ENCODE data around the gene IL19.
A peak's percentile ranks its signal among the peaks of the same experiment; 100 is the strongest.

Gene IL19

DNA sequence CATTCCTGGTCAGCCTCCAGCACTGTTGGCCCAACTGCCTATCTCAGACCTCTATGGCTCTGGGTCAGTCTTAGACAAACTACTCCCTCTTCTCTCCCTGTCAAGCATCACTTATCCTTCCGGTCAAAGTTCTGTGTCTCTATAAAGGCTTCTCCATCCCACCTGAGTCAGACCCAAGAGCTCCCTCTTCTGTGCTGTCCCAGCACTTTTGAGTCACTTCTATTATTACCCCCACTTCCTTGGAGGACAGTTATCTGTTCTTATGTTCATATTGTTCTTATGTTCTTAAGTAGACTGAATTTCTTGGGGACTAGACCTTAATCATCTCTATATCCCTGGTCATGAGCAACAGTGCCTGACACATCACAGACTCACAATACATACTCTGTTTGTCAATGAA is 30.9 kb downstream of the IL19 start:
- DNase-seq: no peak

DNA sequence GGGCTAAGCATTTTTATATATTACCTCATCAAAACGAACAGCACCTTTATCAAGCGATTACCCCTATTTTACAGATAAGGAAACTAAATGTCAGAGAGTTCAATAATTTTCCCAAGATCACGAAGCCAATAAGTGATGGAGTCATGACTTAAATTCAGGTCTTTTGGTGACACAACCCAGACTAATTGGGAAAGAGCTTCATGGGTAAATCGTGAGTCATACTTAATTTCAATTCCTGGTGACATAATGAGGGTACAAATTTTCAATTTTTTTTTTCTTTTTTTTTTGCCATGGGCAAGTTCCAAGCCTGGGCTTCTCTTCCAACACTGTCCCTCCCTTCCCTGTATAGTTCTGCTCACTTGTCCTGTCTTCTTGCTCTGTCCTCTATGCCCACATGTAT is 31.8 kb downstream of the IL19 start:
- DNase-seq: no peak

DNA sequence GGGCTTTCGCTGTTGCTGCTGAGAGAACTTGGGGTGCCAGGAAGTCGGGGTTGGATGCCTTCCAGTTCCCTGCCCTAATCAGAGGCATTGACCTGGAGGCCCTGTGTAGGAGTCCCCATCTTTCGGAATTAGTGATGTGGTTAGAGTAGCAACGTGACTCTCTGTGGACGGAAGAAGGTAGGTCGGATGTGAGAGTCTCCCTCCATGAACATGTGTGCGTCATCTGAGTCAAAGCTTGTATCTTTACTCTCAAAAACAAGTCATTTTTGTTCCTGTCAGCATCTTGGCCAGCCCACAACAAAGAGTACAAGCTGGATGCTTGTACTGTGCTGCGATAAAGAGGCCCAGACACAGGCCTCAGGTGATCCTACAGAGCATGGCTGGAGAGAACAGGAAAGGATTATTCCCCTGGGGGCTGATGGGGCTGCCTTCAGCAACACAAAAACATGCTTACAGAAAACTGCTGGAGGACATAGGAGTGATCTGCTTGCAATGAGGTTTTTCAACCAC is 32.7 kb downstream of the IL19 start:
- DNase-seq: no peak

DNA sequence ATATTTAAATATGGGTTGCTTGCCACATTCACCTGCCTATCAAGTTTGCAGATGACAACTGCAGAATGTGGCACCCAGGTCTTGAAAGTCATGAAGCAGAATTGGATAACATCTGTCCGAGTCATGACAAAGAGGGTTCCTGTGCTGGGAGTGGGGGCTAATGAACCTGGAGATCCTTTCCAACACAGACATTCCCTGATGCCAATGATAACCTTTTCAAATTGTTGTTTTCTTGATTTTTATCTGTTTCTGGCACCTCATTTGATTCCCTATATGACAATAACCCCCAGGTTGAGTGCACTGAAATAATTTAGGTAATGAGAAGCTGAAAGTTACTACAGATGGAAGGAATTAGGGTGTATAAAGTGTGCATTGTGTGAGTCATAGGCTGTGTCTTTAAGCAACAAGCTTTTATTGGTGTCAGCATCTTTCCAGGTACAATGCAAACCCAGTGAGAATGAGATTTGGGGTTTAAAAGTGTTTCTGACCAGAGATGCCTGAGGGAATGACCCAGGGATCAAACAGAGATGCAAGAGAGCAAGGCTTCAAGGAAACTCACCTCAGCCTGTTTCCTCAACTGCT is 33.7 kb downstream of the IL19 start:
- DNase-seq: no peak

DNA sequence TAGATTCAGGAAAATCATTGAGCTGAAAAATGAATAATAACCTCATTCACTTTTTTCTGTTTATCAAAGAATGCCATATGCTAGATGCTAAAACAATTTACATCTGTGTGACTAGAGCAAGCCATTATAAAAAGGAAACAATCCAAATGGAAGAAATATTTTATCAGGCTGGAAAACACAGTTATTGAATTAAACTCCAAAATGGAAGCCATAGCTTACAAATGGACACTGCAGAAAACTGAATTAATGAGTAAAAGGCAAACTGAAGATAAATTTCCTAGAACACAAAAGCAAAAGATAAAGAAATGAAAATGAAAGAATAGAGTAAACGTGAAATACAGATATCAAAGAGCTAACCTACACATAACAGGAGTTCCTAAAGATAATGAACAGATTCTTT is 34.8 kb downstream of the IL19 start:
- no peak for DNase-seq

DNA sequence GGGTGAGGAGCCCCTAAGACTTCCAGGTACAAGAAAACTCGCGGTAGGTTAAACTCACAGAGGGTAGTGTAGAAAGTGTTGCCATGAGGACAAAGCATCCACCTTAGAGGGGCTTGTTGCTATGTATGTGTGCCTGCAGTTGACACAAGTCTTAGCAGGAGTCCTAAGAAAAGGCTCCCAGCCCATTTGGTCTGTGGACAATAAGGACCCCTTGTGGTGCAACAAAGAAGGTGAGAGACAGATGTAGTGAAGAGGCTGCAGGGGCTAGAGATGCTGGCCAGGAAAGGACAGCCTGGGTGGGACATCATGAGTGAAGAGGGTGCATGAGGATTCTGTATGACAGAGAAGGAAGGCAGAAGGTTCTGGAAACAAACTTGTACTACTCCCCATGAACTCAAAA is 38.0 kb downstream of the IL19 start:
- peak; percentile 8 for DNase-seq

DNA sequence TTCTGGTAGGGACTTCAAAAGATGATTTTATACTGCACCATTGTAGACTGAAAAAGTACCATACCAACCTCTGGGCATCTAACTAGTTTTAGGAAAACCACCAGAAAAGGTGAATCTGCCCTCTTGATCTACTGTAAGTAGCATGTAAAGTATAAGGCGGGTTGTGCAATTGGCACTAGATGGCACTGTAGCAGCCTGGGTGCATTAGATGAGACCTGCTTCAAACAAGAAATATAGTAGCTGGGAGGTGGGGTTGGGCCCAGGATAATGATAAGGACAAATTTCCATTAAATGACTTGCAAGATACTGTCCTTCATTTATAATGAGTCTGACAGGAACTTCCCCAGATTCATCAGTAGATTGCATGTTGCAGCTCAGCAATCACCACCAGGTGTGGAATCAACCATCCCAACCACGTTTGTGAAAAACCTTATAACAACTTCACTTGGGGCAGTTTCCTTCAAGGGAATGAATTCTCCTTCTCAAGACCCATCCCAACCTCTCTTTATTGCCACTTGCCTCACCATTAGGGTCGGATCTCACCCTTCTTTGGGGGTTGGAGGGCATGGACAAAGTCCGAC is 39.0 kb downstream of the IL19 start:
- DNase-seq: peak; percentile 29

DNA sequence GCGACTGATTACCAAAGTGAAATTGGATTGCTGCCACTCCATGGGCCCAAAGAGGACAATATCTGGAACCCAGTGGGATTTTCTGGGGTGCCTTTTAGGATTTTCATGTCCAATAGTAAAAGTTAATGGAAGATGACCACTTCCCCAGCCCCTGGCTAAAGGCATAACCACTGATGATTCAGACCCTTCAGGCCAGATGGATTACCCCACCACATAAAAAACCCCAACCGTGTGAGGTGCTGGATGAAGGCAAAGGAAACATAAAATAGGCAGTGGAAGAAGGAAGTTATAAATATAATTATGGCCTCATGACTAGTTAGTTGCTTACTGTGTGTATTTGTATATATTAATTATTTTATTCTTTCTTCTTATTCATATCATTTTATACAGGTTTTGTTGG is 41.9 kb downstream of the IL19 start:
- DNase-seq: no peak

DNA sequence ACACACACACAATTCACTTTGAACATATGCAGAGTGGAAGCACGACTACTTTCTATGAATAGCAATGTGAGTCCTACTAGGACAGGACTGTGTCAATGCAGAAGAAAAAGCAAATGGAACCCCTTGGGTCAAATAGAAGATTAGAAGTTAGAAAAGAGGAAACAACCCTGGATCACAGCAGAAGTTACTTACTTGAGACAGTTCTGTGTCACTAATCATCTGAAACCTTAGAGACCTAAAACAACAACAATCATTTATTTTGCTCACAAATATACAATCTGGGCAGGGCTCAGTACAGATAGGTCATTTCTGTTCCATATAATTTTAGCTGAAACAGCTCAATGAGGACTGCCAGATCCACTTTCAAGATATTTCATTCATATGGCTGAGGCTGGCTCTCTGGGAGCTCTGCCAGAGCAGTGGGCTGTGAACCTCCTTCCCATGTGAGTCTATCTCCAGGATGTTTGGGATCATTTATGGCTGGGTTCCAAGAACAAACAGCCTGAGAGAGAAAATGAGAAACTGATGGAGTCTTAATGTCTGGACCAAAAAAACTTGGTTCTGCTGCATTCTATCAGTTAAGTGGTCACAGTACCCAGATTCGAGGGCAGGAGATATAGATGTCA is 44.3 kb downstream of the IL19 start:
- DNase-seq: no peak

DNA sequence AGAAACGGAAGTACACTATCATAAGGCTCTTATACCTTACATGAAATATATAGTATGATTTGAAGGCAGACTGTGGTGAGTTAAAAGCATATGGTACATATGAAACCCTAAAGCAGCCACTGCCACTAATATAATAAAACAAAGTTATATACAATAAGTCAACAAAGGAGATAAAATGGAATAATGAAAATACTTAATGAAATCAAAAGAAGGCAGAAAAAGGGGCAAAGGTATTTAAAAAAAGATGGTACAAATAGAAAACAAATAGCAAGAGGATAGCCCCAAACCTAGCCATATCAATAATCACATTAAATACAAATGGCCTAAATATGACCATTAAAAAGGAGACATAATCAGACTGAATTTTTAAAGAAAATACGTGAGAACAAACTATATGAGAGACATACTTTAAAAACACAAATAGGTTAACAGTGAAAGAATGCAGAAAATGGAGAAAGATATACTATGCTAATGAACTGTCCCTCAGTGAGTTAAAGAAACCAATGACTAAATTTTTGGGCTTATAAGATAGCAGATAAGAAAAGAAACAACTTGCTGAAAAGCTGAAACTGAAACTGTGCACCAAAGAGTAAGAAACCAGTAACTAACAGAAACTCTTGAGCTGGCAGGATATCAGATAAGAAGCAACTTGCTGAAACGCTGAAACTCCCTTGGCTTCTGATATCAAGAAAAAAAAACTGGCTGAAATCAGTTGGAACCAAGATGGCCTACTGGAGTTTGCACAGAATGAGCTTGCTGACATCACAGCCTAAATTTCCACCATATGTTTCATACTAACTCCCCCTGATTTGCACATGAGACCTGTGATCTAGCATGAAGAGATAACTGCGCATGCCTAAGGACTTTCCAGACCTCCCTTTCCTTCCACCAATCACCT is 46.1 kb downstream of the IL19 start:
- no peak for DNase-seq

DNA sequence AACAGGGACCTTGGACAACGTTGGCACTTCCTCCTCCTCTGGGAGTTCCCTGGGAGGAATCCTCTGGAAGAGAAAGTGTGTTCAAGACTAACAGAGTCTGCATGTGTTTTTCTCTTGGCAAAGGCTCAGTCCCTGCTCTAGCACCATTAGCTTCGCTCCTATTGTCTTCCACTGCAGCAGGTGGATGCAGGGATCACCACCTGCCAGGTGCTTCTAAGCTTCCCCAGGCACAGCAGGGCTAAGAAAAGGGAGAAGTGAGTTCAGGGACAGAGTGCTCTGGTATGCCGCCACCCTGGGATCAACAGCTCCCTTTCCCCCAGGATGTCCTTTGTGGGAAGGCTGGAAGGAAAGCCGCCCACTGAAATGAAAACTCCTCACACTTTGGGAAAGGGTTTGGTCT is 50.9 kb downstream of the IL19 start:
- DNase-seq: peak; percentile 34

DNA sequence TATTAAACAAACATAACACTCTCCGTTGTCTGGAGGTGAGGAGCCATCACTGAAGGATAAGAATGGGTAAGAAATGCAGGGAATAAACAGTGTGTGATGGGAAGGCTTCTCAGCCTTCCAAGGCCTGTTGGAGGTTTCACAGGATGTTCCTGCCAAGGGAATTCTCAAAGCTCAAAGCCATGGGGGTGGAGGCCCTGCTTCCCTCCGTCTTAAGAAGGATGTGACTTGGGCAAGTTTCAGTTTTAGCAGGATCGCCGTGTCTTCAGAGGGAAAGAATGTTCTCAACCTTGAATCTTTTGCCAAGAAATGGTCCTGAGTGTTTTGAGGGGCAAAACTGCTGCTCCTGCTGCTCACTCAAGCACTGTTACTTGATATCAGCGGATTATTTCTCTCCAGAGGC is 53.2 kb downstream of the IL19 start:
- DNase-seq: no peak

DNA sequence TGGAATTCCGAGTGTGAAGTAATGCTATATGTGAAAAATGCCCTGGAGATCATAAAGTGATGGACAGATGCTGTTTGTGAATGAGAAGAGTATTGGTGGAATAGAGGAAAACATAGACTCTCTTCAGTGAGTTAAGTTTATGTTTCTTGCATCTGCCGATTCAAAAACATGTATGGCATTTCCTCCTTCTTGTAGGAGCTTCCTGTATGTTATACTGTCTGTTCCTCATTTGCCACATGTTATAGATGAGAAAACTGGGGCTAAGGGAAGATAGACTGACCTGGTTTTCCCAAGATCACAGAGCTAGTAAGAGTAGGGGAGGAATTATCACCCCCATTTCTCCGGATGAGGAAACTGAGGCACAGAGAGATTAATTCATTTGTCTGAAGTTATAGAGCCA is 53.8 kb downstream of the IL19 start:
- DNase-seq: no peak

DNA sequence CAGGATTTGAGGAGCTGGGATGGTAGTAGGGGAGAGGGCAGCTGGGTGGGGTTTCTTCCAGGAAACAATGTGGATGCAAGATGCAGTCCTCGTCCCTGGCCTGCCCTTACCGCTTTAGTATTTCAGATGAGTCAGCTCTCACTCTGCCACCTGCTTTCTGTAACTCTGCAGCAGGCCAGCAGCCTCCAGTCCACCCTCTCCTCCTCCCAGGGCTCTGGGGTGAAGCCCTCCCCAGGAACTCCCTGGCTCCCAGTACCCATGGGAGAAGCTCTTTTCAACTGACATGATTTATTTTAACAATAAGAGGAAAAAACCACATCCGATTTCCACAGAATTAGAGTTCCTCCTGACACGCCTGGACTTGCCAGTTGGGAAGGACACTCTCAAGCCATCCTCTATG is 55.8 kb downstream of the IL19 start:
- no peak for DNase-seq

DNA sequence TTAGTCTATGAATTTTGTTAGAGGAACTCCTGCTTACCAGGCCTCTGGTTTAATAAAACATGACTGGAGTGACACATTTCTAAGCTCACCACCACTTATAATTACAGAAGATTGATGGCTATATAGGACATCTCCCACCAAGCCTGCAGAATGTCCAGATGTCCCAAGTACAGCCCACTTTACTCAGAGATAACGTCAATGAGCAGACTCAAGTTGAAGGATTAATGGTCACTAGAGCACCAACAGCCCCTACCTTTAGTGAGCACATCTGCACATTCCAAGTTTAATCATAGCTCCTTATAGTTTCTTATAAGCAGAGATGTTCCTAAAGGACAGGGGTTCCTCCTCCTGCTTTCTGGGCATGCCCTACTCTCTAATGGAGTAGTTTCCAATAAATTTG is 57.5 kb downstream of the IL19 start:
- no peak for DNase-seq

DNA sequence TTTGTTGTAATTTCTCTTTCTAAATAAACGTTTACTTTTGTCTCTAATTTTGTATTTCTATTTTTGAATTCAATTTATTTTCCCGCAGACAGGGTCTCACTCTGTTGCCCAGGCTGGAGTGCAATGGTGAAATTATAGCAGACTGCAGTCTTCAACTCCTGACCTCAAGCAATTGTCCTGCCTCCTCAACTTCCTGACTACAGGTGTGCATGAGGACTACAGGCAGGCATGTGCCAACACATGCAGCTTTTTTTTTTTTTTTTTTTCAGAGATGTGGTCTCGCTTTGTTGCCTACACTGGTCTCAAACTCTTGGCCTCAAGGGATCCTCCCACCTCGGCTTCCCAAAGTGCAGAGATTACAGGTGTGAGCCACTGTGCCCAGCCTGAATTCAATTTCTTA is 58.2 kb downstream of the IL19 start:
- no peak for DNase-seq

DNA sequence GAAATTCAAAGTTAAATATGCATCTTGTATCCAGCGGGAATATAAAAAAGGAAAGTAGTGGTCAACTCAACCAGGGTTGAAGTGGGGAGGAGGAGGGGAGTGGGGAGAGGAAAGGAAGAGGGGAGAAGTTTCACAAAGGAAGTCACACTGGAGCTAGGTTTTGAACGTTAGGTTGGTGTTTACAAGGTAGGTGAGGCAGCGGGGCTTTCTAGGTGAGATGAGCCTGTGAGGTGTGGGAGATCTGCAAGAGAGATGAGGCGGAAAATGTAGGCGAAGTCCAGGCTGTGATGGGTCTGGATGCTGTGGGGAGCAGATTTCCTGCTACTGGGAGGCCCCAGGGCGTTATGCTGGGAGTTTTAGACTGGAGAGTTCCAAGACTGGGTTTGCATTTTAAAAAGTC is 58.7 kb downstream of the IL19 start:
- no peak for DNase-seq

DNA sequence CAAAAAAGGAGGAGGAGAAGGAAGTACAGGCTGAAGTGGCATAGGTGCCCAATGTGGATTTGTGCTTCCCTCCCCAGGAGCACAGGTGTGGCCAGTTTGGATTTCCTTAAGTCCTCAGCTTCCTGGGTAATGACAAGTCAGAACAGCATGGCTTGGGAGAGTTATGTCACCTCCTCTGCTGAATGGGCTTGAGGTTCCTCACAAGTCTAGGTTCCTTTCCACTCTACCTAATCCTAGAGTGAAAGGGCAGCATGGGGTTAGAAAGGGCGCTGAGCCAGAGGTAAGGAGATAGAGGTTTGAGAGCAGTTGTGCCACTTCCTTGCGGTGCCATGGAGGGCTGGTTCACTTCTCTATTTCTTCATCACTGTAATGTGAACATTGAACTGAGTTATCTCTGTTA is 59.3 kb downstream of the IL19 start:
- no peak for DNase-seq

DNA sequence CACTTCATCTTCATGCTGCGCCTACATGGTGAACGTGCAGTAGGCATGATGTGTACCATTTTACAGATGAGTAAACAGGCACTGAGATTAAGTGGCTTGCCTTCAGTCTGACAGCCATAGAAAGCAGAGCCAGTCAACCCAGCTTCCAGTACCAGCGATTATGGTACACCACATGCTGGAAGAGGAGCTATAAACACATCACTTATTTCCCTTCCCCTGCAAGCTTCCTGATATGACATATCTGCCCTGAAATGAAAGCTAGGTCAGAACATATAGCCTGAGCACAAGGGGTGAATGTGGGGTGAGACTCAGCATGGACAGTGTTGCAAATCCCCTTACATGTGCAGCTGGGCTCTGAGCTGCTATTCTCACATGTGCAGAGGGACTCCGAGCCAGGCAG is 61.1 kb downstream of the IL19 start:
- DNase-seq: no peak

DNA sequence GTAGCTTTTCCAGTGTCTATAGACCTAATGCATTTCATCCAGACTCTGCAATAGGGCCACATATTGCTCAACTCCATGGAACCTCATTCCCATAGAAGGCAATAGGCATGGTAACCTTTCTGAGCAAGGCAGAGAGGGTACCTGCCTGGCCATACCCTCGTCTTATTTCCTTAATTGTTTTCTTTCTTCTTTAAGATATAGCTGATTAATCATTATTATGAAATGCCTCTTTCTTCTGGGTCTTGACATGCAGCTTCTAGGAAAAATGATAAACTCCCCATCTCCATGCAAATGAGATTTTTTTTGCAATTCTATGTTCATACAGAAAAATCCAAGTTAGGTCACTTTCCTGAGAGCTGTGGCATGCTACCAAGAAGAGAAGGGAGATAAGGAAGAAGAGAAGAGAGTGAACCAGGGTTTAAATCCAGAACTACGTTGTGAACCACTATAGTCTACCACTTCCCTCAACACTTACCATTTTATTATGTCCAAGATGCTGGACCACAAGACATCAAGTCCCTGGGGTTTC is 61.8 kb downstream of the IL19 start:
- no peak for DNase-seq

DNA sequence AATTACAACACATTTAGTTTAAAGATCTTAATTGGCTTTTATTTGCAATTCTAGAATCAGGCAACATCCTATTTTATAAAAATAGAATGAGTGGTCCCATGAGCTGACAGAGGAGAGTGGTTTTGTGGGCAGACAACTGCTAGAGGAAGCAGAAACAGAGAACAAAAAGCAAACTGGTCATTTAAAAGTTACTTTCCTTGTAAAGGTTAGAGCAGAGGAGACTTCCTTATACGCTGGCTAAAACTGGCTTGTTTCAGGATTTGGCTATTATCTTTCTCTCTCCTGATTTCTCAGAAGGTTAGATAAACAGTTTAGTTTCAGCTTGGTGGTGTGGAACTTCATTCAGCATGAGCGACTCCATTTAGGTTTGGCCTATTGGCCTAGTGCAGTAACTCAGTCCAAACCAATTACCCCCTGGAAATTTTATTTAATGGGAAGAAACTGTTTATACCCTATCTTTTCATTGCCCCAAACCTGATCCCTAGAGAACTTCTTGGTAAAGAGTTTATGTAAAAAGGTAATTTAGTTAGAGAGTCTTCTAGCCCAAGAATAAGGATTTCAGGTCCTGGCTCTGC is 62.6 kb downstream of the IL19 start:
- DNase-seq: no peak

DNA sequence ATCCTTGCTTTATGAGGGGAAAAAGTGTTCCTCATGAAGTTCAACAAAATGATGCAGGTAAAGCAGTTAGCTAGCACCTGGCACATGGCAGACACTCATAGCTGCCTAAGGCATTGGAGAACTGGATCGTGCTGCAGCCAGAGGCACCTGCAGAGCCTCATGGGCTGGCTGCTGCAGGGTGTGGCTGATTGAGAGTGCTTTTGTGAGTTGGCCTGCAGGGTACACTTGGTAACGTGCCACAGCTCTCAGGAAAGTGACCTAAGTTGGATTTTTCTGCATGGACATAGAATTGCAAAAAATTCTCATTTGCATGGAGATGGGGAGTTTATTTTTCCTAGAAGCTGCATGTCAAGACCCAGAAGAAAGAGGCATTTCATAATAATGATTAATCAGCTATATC is 63.2 kb downstream of the IL19 start:
- DNase-seq: no peak

DNA sequence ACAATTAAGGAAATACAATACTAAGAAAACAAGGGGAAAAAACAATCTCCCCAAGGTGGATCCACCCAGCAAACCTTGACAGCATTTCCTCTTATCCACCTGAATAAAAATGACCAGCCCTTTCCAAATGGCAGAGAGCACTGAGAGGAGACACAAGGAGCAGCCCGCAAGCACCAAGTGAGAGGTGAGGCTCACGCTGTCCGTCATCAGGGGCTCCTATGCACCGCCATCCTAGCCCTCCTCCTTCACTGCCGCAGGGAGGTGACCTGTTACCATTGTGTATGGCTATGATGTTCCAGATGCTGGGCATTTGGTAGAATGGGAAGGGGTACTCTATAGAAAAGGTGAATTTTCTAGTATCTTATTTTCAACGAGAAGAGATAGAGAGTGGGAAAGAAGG is 63.6 kb downstream of the IL19 start:
- no peak for DNase-seq
